B cell (primary cell): ENCODE results near the gene KDF1.

ENCODE experiments used
- CTCF ChIP-seq: fragments of 200-600 bp; IDR thresholded peaks from one replicate; pipeline ENCODE4 v1.8.0; 2022; ENCODE audit warnings: antibody characterized with exemption, mild to moderate bottlenecking
- EZH2 ChIP-seq: IDR thresholded peaks from 2 replicates; pipeline ENCODE4 v1.6.1; 2012; ENCODE audit warnings: borderline replicate concordance, low read depth, mild to moderate bottlenecking, moderate library complexity, low read length; ENCODE audit not compliant: insufficient read depth, poor library complexity, severe bottlenecking

- no peak for TF ChIP-seq CTCF
- TF ChIP-seq EZH2, result no peak
These were observed 40.0 kb upstream of the KDF1 start for GRCh38 chr1:27000090-27000816.
